IPS-11a (cell line): ENCODE results near the gene ARHGAP5.

Experiments used
- H3K4me3 ChIP-seq: one replicate; pipeline ENCODE4 v1.5.1; 2013; ENCODE audit warnings: low read depth, low read length, control low read depth

ARHGAP5 gene

DNA sequence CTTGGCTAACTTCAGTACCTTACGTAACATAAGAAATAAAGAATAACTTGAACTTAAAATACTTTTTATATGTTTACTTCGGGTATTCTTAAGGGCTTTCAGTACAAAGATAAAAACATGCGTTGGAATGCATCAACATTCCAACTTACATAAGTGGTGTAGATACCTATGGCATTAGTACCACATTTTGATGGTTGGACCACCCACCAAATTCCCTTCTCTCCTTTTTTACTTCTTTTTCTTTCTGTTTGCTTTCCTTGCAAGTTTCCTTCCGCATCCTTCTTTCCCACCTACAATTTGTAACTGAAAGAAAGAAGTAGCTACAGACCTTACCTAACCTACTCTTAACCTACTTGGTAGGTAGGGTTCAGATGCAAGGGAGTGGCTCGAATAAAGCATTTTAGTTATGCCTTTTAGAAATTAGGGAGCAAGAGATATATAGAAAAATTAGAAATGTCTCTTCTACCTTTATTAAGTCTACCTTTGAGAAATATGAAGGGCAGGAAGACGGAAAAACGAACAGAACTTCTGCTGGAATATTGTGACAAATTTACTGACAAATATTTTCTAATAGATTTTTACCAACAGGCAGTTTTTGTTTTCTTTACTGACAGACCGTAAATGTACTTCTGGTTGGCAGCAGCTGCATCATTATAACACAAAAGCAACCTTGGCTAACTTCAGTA lies 2.1 kb upstream of the ARHGAP5 start:
- H3K4me3 ChIP-seq, result peak overlapping the region; percentile 87

DNA sequence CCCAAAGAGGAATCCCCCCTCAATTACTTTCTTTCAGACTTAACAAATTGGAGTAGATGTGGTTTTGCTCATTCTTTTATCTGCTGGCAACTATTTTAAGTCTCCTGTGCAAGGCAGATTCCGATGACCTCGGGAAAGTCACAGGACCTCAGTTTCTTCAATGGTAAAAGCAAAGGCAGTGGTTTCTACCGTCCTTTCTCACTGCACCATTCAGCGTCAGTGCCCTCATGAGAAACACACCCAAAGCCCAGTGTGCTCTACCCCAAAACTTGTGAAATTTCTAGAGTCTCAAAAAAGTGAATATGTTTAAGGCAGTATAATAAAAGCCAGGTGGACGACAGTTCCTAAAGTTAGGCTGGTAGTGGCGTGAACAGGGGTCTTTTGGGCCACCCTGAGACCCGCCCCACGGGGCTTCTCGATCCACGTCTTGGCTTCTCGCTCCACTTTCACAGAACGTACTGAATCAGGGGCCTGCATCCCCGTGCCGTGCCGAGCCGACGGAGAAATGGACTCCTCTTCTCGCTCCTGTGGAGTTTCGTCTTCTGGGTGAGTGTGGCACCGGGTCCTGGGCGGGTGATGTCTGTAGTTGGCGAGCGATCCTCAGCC lies 1.3 kb upstream of the ARHGAP5 start:
- peak overlapping the region; percentile 87 for H3K4me3 ChIP-seq

- peak overlapping the region; percentile 87 for H3K4me3 ChIP-seq
Observed at GRCh38 chr14:32076278-32077080, 625 bp upstream of the ARHGAP5 start.

- peak overlapping the region; percentile 97 for H3K4me3 ChIP-seq
Observed at GRCh38 chr14:32078023-32078857, 1.1 kb downstream of the ARHGAP5 start.

GRCh38 chr14:32078858-32079216 lies 1.7 kb downstream of the ARHGAP5 start:
- peak overlapping the region; percentile 97 for H3K4me3 ChIP-seq

GRCh38 chr14:32079264-32079663 lies 2.2 kb downstream of the ARHGAP5 start:
- H3K4me3 ChIP-seq, result peak overlapping the region; percentile 97

- no peak overlapping the region for H3K4me3 ChIP-seq
Observed at GRCh38 chr14:32080001-32080510, 3.0 kb downstream of the ARHGAP5 start.

DNA sequence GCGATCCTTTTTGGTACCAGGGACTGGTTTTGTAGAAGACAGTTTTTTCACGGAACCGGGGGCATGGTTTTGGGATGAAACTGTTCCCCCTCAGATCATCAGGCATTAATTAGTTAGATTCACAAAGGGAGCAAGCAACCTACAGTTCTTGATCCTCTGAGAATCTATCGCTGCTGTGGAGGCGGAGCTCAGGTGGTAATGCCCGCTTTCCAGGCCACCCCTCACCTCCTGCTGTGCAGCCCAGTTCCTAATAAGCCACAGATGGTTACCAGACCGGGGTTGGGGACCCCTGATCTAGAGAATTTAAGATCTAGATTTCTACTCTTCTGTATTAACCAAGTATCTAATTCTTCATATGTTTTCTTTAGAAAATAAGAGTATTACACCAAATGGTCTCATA lies 4.8 kb downstream of the ARHGAP5 start:
- no peak overlapping the region for H3K4me3 ChIP-seq

GRCh38 chr14:32083315-32083624 lies 6.2 kb downstream of the ARHGAP5 start:
- no peak overlapping the region for H3K4me3 ChIP-seq

- H3K4me3 ChIP-seq, result no peak overlapping the region
Observed at GRCh38 chr14:32083789-32084188, 6.7 kb downstream of the ARHGAP5 start.

- no peak overlapping the region for H3K4me3 ChIP-seq
Observed at GRCh38 chr14:32085182-32085844, 8.2 kb downstream of the ARHGAP5 start.

DNA sequence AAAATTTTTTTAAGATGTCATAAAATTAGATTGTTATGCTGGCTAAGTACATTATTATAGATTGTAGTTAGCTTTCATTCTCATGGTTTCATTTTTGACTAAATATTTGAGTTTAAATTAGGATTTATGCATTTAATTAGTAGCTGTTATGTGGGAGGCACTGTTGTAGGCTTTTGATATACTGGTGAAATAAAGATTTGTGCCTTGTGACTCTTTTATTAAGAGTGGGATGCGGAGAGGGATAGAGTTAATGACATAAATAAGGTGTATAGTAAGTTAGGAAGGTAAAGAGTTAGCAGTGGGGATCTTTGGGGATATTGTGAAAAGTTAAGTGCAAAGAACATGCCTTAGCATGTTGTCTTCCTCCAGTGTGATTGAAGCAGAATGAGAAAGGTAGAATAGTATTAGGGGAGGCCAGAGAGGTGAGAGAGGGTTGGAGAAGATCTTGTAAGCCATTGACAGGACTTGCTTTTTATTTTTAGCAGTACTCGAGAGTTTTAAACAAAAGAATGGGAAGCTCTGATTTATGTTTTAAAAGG lies 8.8 kb downstream of the ARHGAP5 start:
- H3K4me3 ChIP-seq, result no peak overlapping the region

- H3K4me3 ChIP-seq, result no peak overlapping the region
Observed at GRCh38 chr14:32087173-32087861, 10.2 kb downstream of the ARHGAP5 start.

DNA sequence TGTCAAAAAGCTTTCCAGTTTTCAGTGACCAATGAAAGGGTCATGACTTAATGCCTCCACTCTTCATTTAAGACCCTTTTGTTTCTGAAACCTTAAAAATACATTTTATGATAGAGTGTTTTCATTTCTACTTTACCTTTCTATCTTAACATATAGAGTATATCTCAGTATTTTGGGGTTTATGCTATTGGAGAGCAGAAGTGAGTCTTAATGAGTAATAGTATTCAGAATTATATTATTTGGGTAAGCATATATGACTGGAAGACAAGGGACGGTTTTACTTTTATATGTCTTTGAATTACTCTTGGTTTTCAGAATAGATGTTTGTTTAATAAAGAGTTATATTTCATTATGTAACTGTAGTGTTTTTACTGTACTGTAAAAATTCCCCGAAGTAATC lies 10.8 kb downstream of the ARHGAP5 start:
- H3K4me3 ChIP-seq, result no peak overlapping the region

- H3K4me3 ChIP-seq, result no peak overlapping the region
Observed at GRCh38 chr14:32090686-32091085, 13.6 kb downstream of the ARHGAP5 start.

GRCh38 chr14:32099473-32099872 lies 22.4 kb downstream of the ARHGAP5 start:
- H3K4me3 ChIP-seq, result no peak overlapping the region

DNA sequence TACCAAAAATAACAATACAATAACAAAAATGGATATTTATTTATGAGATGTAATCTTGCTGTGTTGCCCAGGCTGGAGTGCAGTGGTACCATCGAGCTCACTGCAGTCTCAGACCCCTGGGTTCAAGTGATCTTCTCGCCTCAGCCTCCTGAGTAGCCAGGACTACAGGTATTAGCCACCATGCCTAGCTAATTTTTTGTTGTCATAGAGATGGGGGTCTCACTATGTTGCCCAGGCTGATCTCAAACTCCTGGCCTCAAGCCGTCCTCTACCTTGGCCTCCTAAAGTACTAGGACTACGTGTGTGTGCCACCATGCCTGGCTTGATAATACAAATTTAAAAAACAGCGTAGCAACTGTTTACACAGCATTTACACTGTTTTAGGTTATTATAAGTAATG lies 23.1 kb downstream of the ARHGAP5 start:
- H3K4me3 ChIP-seq, result no peak overlapping the region

- H3K4me3 ChIP-seq, result no peak overlapping the region
Observed at GRCh38 chr14:32102152-32102787, 25.2 kb downstream of the ARHGAP5 start.

GRCh38 chr14:32102968-32103367 lies 25.9 kb downstream of the ARHGAP5 start:
- no peak overlapping the region for H3K4me3 ChIP-seq
